H54 (cell line): Measurements from ENCODE around the gene KHSRP.

Experiments
- DNase-seq: peaks from one replicate; pipeline ENCODE4 v3.0.0; 2011; ENCODE audit warnings: low spot score, mixed read lengths; ENCODE audit not compliant: insufficient read length
- FAIRE-seq: peaks from 3 replicates; lab custom pipeline; 2011; peaks lifted over from hg19 to GRCh38; lab: Jason Lieb, UNC
- POLR2A ChIP-seq: IDR thresholded peaks from 2 replicates; pipeline ENCODE4 v1.6.1; 2011; ENCODE audit warnings: low read depth, mild to moderate bottlenecking, low read length

Gene KHSRP

DNA sequence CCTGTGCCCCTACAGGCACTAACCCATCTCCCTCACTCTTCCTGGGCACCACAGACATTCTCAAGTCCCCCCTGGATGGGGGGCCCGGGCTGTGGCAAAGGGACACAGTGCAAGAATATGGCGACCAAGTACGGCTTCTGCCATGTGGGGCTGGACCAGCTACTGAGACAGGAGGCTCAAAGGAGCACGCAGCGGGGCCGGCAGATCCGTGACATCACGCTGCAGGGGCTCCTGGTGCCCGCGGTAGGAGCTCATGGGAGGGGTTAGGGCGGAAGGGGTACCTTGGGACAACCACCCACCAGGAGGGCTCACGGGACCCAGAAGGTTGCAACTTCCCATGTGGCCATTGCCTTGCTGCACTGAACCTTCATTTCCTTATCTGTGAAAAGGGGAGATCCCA is 28.3 kb downstream of the KHSRP start:
- FAIRE-seq (no peak), DNase-seq (no peak)
- TF ChIP-seq POLR2A, result no peak

DNA sequence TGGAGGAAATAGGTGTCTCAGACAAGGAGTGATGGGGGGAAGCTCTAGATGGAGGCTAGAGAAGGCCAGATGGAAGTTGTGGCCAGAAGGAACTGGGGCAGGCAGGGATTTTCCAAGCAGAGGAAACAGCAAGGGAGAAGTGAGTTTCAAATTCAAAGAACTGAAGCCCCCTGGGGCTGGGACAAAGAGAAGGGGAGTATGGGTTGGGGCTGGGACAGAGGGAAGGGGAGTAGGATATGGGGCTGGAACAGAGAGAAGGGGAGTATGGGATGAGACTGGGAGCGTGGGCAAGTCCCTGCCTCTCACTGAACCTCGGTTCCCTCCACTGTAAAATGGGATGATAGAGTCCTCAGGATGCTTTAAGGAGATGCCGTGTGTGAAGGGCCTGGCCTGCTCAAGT is 29.8 kb downstream of the KHSRP start:
- DNase-seq (no peak), FAIRE-seq (no peak)
- TF ChIP-seq POLR2A, result no peak

GRCh38 chr19:6393983-6394412 is 30.6 kb downstream of the KHSRP start:
- FAIRE-seq (no peak), DNase-seq (no peak)
- no peak for TF ChIP-seq POLR2A

DNA sequence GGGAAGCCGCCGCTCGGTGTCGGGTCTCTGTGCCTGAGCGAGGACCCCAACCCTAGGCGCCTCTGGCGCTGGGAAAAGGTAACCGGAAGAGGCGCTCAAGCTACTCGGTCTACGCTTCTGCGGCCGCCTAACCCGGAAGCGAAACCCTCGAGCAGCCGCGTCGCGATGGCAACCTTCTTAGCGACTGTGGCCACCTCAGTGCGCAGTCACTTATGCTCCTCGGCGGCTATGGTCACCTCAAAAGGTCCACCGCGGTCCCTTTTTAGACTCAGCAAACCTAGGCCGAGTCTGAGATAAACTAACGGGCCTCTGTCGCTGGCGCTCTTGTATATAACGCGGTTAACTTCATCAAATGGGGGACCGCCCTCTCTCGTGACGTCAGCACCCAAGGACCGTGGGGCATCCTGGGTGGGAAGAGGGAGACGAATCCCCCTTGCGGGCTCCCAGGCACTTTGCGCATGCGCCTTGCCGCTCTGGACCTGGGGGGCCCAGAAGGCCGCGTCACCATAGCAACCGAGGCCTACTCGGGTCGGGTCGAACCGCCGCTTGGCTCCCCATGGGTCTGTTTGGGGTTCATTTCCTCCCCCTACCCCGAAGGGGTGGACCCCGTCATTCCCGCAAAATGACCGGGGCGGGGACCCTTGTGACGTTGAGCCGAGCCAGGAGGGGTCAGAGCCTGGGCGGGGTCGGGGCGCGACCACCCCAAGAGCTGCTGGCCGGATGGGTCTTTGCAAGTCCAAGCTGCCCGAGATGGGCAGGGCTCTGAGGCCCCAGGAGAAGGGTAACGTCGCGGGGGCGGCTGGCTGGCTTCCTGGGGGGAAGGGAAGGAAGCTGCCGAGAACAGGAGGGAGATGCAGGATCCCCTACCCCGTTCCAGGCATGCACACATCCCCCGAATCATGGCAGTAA is 31.3 kb downstream of the KHSRP start, which contains the start of gene GTF2F1:
Gene GTF2F1 (minus strand): TSS at position 91 of the 909 bp plus-strand sequence. CDS start 169 bp downstream, outside the sequence.
- peak; percentile 19 for TF ChIP-seq POLR2A
- FAIRE-seq (no peak), DNase-seq (peak; percentile 95)

DNA sequence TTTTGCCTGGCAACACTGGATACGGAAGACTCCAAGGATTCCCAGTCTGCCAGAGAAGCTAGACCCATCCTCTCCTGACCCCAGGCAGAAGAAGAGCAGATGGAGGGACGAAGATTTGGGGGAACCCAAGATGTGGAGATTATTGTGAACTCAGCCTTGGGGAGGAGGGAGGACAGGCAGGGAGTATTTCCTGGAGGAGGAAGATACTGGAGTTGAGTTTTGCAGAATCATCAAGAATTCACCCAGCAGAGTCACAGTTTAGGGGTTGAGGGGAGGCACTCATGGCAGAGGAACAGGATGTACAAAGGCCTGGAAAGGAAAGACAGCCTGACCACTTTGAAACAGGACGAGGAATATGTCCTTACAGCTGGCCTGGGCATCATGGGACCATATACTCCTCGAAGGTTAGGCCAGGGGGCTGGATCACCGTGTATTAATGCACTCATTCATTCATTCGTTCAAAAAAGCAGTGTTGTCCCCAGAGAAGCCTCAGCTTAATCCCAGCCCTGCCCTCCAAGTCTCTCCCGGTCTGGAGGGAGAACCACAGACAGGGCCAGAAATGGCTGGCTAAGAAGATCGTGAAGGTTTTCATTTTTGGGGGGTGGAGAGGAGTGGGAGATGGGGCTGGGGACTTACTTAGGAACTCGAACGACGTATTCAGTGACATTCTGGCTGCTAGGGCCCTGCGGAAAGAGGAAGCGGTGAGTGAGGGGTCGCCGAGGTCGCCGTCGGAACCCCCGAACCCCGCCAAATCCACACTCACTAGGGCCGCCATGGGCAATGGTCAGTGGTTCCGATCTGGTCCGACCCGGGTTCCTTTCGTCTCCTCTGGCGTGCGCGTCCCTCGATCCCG is 32.2 kb downstream of the KHSRP start:
- DNase-seq (no peak), FAIRE-seq (no peak)
- TF ChIP-seq POLR2A, result no peak

DNA sequence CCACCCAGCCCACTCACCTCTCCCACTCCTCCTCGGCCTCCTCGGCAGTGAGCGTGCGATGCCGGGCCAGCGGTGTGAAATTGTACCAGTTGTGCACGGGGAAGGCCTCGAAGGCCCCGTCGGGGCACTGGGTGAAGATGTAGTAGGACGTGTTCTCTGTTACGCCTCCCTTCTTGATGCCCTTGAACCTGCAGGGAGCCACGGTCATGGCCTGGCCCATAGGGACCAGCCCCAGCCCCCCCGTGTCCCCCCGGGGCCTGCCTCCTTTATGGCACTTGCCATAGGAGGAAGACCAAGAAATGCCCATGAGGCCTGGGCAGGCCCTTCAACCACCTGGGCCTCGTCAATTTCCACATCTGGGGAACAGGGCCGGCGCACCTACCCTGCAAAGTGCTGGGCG is 37.2 kb downstream of the KHSRP start:
- DNase-seq (no peak), FAIRE-seq (no peak)
- TF ChIP-seq POLR2A, result no peak

GRCh38 chr19:6384381-6384780 is 40.2 kb downstream of the KHSRP start:
- no peak for TF ChIP-seq POLR2A
- FAIRE-seq (no peak), DNase-seq (no peak)

- FAIRE-seq, result no peak
- no peak for TF ChIP-seq POLR2A
- no peak for DNase-seq
Measured at GRCh38 chr19:6383188-6383587, 41.4 kb downstream of the KHSRP start.

DNA sequence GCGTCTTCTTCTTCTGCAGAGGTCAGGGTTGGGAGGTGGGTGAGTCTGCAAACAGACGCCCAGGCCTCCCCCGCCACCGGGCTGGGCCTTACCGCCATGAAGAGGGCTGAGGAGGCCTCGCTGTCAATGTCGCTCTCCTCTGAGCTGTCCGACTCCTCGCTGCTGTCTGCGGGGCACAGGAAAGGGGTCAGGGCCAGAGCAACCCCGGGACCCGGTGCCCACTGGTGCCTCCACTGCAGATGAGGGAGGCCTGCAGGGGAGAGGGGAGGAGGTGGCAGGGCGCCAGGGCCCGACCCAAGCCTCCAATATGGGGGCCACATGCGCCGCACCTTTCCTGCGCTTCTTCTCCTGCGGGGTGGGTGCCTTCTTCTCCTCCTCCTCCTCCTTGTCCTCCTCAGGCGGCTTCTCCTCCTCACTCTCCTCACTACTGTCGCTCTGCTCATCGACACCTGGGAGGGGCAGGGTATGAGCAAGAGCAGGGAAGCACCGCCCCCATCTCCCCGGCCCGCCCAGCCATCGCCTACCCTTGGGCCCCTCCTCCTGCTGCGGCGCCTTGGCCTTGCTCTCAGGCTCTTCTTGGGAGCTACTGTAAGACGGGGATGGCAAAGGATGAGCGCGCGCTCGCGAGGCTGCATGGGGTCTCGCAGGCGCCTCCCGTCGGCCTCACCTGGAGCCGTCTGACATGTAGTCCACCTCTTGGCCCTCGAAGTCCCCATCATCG is 43.4 kb downstream of the KHSRP start:
- FAIRE-seq, result no peak
- DNase-seq, result no peak
- no peak for TF ChIP-seq POLR2A

- FAIRE-seq, result no peak
- TF ChIP-seq POLR2A, result no peak
- DNase-seq, result no peak
Measured at GRCh38 chr19:6379744-6380143, 44.9 kb downstream of the KHSRP start.

DNA sequence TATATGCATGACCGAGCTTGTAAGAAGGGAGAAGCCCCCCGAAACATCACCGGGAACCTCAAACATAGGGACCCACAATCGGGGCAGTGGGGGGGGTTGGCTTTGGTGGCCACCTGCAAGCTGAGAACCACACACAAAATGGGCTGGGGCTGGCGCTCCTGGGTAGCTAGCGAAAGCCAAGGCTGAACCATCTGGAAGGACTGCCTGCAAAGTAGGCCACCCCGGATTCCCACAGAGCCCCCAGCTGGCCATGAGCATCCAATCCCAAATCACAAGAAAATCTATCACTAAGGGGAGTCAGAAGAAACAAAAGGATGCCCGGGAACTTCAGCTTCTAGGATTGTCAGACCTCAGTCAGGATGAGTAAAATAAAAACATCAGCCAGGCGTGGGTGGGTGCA is 46.1 kb downstream of the KHSRP start:
- DNase-seq (no peak), FAIRE-seq (no peak)
- TF ChIP-seq POLR2A, result no peak

DNA sequence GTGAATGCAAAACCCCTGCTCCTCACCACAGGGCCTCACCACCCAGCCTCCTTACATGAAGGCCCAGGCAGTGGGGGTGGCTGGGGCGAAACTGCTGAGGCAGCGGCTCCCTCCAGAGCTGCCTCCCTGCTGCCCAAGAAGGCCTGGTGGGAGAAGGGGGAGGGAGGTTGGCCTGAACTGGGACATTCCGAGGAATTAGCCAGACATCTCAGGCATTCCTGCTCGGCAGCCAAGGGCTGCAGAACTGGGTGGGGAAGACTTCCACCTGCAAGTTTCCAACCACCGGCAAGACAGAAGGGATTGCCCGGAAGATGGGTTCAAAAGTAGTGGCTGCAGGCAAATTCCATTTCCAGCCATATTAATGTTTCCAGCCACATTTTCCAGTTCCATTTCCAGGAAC is 46.6 kb downstream of the KHSRP start:
- no peak for DNase-seq
- no peak for FAIRE-seq

DNA sequence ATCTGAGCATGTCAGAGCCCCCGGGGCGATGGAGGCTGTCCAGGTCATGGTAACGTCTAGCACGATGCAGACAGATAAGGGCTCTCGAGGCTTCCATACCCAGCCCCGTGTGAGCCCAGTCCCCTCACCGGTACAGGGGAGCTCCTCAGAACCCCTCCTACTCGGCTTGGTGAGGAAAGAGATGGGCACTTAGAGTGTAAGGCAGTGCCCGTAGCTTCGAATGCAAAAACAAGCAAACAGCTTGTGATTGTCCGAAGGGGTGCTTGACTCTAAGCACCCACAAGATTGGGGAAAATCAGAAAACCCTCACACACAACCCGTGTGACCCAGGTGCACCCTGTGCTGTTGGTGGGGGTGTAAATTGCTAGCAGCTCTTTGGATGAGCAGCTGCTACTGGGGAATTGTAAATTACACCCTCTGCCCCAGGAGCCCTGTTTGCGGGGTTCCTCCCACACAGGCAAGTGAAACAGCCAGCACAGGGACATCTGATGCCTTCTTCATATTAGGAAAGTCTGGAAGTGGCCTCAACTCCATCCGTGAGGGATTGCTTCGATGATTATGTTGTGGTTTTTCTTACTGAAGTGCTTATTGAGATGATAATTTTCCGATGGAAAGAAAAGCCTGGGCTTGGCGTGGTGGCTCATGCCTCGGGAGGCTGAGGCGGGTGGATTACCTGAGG is 48.0 kb downstream of the KHSRP start:
- no peak for FAIRE-seq
- no peak for TF ChIP-seq POLR2A
- no peak for DNase-seq

More for the DNA sequence above, 46.6 kb downstream of the KHSRP start:
- no peak for TF ChIP-seq POLR2A
